NCI-H128 (cell line): ENCODE measurements around the gene PIGU.

Experiments used
- DNase-seq: peaks from one replicate; lab custom pipeline; 2025; ENCODE audit not compliant: unreplicated experiment; lab: John Stamatoyannopoulos, UW

The PIGU gene

GRCh38 chr20:34579979-34580940 lies 96.6 kb downstream of the PIGU start:
- no peak for DNase-seq

- no peak for DNase-seq
Observed at GRCh38 chr20:34579191-34579978, 97.5 kb downstream of the PIGU start.

- no peak for DNase-seq
Observed at GRCh38 chr20:34578521-34578920, 98.4 kb downstream of the PIGU start.

GRCh38 chr20:34578025-34578424 lies 98.9 kb downstream of the PIGU start:
- DNase-seq = no peak

GRCh38 chr20:34577061-34577460 lies 99.8 kb downstream of the PIGU start:
- no peak for DNase-seq

- DNase-seq = no peak
Observed at GRCh38 chr20:34575756-34576155, 101.1 kb downstream of the PIGU start.

- no peak for DNase-seq
Observed at GRCh38 chr20:34575271-34575670, 101.6 kb downstream of the PIGU start.

GRCh38 chr20:34574861-34575260 lies 102.0 kb downstream of the PIGU start:
- no peak for DNase-seq

GRCh38 chr20:34574426-34574825 lies 102.5 kb downstream of the PIGU start:
- DNase-seq = no peak

GRCh38 chr20:34573541-34574300 lies 103.2 kb downstream of the PIGU start:
- DNase-seq = no peak

- no peak for DNase-seq
Observed at GRCh38 chr20:34571753-34572152, 105.1 kb downstream of the PIGU start.

GRCh38 chr20:34570859-34571306 lies 106.0 kb downstream of the PIGU start:
- no peak for DNase-seq

GRCh38 chr20:34569598-34569997 lies 107.3 kb downstream of the PIGU start:
- DNase-seq = no peak

GRCh38 chr20:34567892-34568865 lies 108.7 kb downstream of the PIGU start:
- no peak for DNase-seq

- DNase-seq = no peak
Observed at GRCh38 chr20:34566978-34567891, 109.7 kb downstream of the PIGU start.

- DNase-seq = no peak
Observed at GRCh38 chr20:34564833-34565232, 112.1 kb downstream of the PIGU start.

- DNase-seq = no peak
Observed at GRCh38 chr20:34562641-34563040, 114.3 kb downstream of the PIGU start.

- no peak for DNase-seq
Observed at GRCh38 chr20:34561661-34562060, 115.2 kb downstream of the PIGU start.

GRCh38 chr20:34560614-34561013 lies 116.3 kb downstream of the PIGU start:
- no peak for DNase-seq
